NCI-H446 (cell line): ENCODE data around the gene EZH1.

Experiments used
- DNase-seq, 2 experiments: peaks; one replicate each; lab custom pipeline; 2025; lab: John Stamatoyannopoulos, UW

EZH1 gene

DNA sequence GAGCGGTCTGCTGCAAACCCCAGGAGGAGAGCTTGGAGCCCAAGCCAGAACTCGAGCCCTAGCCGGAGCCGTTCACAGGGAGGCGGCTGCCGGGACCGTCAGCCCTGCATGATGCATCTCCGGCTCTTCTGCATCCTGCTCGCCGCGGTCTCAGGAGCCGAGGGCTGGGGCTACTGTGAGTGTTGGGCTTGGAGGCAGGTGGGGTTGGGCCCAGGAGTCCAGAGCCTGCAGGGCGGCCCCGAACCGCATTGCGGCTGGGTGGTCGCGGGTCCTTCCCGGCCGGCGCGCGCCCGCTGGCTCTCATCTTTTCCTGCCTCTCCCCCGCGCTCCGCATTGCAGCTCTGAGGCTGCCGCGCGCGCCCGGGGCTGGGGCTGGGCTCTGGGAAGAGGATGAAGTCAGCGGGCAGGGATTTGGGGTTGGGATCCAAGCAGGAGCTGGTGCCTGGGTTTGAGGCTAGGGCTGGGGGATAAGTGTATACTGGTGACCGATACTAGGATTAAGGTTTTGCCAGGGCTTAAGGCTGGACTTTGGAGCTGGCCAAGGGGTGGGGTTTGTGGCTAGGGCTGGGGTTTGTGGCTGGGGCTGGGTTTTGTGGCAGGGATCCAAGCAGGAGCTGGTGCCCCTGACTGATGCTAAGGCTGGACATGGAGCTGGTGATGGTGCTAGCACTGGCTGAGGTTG is 62.0 kb downstream of the EZH1 start:
- DNase-seq, result peak in 1 of 2 experiments; percentile 53

GRCh38 chr17:42681976-42682721 is 62.7 kb downstream of the EZH1 start, which contains the start of gene CNTNAP1:
Gene CNTNAP1, plus strand, starts transcription at chr17:42682531. Its CDS starts 299 bp downstream, at chr17:42682830.
- peak; percentile 22 to 76 for DNase-seq

DNA sequence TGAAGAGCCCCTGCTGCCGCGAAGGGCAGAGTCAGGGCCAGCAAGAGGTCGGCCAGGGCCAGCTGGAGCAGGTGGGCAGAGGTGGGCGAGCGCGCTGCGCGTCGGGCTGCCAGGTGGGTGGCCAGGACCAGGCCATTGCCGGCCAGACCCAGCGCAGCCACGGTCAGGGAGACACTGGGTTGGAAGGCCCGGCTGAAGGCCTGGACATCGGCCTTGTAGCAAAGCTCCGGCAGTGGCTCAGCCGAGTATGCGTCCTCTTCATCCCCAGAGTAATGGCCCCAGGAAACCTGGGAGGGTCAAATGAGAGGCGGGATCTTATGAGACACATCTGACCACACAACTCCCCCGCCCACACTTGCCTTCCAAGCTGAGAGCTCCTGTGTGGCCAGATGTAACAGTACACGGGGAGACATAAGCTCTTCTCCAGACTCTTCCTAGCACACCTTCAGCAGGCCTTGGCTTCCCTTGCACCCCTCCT is 64.5 kb downstream of the EZH1 start:
- DNase-seq, result no peak

DNA sequence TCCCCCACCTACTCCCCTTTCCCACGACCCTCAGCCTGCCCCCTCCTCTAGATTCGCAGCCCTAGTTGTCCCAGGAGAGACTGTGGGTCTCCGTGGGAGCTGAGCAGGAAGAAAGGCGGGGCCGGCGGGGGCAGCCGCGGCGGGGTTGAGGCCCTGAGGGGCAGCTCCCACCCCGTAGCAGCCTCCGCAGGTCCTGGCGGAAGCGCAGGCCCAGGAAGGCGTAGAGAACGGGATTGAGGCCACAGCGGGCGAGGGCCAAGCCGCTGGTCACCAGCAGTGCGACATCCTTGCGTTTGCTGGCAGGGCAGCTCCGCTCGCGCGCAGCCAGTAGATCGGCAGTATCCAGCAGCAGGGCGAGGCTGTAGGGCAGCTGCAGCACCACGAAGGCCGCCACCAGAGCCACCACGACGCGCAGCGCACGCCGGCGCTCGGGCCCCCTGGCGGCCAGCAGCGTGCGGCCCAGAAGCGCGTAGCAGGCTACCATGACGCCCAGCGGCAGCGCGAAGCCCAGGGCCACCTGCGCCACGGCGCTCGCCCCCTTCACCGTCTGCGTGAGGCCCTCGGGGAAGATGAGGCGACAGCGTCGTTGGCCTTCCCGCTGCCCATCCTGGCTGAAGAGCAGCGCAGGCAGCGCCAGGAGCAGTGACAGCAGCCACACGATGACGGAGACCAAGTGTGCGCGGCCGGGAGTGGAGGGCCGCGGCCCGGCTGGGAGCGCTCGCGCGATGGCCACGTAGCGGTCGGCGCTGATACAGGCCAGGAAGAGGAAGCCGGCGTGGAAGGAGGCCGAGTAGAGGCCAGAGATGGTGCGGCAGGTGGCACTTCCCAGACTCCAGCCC is 65.1 kb downstream of the EZH1 start:
- no peak for DNase-seq

DNA sequence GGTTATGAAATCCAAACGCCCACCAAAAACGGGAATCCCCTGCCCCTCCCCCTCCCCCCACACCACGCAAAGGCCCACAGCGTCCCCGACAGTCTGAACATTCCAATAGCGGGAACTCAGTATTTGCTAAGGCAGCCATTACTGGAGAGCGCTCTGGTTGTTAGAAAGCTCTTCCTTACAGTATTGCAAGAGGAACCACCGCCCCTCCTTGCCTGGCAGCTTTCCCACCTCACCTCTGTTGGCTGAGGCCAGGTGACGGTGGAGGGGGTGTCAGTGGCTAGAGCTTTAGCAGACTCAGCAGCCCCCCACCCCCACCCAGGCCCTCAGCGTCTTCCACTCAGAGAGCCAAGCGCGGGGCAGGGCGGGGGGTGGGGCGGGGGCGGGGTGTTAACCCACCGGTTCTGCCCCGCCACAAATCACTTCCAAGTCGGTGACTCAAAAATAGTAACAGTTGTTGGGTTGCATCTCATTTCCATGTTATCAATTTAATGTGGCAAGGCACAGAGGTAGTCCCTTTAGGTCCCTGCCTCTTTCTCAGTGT is 65.8 kb downstream of the EZH1 start:
- peak in 1 of 2 experiments; percentile 7 for DNase-seq

DNA sequence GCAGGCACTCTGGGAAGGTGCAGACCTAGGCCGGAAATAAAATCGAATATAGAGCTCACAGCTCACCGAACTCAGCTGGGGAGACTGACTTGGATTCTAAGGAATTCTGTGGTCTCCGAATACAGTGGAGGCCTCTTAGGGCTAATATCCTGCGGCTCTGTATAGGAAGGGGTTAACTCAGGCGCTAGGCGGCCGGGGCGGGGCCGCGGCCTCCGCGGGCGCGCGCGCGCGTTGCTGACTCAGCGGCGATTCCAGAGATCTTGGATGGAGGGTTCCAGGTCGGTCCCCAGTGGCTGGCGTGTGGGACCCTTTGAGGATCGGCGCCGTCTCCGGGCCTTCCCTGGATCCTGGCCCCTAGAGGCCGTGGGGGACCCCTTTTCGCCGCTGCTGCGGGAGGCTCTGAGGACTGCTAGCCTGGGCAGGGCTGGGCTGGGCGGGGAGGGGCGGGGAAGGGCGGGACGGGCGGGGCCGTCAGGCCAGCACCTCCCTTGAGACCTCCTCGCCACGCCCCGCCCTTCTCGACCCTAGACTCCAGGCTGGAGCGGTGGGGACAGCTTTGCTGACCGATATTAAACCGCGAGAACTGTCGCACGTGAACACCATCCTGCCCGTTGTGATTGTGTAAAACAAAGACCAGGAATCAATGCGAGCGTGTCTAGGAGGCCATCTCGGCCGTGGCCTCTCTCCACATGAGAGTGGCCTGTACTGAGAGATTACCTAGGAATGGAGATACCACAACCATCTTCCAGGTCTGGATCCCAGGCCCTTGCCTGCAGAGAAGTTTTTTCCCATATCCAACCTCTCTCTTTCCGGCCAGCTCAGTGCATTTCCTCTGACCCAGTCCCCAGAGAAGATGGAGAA is 66.7 kb downstream of the EZH1 start:
- peak; percentile 77 to 89 for DNase-seq

- DNase-seq, result peak; percentile 98 to 99
Observed at GRCh38 chr17:42677012-42677857, 67.6 kb downstream of the EZH1 start.

DNA sequence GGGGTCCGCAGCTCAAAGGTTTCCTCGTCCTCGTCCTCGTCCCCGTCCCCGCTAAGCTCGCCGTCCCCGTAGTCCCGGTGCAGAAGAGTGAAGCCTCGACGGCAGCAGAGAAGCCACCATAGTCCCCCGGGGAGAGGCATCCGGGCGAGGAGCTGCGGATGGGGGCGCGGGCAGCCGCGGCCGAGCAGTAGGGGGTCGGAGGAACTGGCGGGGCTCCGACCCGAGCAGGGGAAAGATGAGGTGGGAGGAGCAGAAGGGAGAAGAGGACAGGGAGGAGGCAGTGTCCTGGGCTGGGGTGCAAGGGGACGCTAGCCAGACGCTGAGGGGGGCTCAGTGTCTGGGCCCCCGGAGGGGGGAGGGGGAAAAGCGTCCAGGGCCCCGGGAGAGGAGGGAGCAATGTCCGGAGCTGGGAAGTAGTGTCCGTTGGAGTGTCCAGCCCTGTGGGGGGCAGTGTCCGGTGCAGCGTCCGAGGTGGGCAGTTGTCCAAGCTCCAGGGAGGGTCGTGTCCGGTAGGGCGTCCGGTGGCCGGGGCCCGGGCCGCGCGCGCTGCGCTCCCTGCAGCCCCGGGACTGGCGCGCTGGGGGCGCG is 68.3 kb downstream of the EZH1 start, which contains the start of gene PLEKHH3:
PLEKHH3 (minus strand) TSS at position 571 of the 588 bp plus-strand sequence; CDS start at position 140, 431 bp downstream.
- DNase-seq, result peak in 1 of 2 experiments; percentile 63

DNA sequence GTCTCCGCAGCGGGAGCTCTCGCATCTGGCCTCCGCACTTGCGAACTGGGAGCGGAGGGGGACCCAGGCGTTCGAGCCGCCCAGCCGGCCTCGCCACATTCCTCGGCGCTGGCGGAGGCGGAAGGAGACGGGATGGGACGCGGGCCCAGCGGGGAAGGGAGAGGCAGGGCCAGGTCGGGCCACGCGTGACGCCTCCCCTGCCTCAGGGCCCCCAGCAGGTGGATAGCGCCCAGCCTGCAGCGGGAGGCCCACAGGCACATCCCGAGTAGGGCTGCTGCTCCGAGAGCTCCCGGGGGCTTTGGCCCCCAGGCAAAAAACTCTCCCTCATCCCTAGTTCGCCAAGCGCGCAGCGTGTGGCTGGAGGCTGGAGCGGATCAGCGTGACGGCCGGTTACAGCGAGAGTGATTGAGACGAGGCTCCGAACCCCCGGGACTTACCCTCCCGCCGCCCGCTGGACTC is 68.8 kb downstream of the EZH1 start:
- DNase-seq, result peak in 1 of 2 experiments; percentile 26

GRCh38 chr17:42675348-42675964 is 69.4 kb downstream of the EZH1 start:
- peak in 1 of 2 experiments; percentile 20 for DNase-seq

GRCh38 chr17:42674755-42675347 is 70.0 kb downstream of the EZH1 start:
- DNase-seq, result no peak

DNA sequence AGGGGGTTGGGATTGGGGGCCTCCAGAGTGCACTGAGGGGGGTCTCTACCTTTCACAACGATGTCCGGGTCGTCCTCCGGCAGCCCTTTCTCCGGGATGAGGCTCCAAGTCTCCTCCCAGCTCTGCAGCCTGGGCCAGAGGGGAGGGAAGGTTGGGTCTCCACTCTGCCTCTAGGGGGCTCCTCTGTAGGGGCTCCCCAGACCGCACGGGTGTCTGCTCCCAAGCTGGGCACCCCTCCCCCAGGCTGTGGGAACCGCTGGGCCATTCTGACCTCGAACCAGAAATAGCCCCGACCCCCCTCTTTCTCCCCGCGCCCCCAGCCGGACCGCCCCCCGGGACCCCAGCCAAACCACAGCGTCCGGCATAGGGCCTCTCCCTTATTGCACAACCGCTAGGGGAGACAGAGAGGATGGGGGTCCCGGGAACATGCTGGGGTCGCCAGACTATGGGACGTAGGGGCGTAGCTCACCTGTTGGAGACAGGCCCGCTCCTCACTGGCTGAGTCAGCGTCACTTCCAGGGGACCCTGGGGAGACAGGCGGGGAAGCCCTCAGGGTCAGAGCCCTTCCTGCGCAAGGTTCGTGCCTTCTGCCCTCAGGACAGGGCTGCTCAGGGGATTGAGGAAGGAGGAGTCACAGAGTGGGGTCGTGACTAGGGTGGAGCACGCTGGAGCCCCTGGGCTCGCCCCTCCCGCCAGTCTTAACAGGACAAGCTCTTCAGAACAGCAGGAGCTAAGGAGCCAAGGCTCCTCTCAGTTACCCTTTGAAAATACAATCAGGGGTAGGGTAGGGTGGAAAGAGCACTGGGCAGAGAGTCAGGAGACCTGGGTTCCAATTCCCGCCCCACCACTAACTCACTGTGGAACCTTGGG is 70.7 kb downstream of the EZH1 start:
- DNase-seq, result no peak

DNA sequence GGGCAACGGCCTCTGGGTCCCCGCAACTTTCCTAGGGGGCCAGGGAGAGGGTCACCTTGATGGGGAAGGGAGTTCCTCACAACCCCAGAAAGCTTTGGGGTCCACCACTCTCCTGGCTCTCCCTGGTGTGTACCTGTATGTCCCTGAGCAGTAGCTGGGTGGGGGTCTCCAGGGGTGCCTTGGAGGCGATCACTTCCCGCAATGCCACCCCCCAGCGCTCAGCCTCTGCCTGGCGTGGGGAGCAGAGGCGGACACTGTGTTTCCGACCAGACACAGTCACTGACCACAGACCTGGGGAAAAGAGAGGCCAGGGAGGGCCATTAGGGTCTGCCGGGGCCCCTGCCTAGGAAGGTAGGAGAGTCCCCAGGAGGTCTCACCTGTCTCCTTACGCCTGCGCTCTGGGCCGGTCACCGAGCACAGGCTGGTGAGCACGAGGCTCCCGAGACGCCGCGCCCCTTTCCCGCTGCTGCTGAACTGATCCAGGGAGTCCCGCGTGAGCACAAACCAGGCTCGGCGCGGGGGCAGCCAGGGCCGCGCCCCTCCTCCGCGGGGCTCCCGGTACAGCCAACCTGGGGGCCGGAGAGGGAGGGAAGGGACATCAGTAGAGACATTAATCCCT is 71.5 kb downstream of the EZH1 start:
- no peak for DNase-seq

DNA sequence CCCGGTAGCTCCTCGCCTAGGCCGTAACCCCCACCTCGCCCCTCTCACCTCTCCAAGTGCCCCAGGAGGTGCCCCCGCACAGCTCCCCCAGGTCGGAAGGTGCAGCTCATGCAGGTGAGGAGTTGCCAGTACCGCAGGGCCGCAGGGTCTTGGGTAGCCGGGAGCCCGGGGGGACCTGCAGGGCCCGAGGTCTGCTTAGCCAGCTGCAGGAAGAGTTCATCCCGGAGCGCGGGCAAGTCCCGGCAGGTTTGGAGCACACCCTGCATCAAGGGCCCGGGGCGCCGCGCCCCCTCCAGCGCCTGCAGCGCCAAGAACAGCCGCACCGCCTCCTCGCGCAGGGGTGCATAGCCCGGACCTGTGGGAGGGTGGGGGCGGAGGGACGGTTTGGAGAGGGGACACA is 72.8 kb downstream of the EZH1 start:
- DNase-seq, result no peak

DNA sequence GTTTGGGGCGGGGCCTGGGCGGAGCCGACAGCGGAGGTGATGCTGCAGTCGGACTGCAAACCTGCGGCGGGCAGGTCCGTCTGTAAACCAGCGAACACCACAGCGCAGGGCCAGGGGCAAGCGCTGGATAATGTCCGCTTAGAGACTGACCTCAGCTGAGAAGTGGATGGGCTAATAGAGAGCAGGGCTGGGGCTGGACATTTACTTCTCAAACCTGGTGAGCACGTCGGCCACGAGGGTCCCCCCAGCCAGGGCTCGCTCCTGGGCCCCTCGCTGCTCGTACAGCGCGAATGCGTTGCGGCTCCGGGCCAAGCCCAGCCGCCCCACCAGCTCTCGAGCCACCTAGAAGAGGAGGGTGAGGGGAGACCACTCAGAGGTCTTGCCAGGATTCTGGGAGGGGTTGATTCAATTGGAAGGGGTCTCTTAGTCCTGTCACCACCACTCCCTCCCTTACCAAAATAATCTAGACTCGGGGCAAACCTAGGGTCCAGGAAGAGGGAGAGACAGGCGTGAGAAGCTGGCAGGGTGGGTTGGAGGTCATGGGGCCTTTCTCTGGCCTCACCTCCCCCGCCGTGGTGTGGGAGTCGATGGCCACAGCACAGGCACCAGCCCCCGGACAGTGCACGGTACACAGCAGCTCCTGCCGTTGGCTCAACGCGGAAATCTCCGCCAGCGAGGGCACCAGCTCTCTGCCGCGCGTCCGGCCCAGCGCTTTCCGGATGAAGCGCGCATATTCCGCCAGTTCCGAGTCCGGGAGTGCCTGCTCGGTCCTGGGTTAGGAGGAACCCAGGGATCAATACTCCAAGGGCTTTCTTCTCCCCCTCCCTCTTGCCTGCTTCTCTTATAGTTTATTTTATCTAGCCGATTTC is 73.8 kb downstream of the EZH1 start:
- no peak for DNase-seq
